ENCODE data around the gene HMGCS1. TPM values are rescaled to one million over a fixed set of nuclear protein-coding genes. Genes with fewer than 3 reads are reported as not detected.

The HMGCS1 gene
- total and polyA plus RNA-seq, 2 of the 8 experiments (the other 6 are each of a cell fraction or from before 2014, with no cell fraction given), result 63.6 to 236 TPM

DNA sequence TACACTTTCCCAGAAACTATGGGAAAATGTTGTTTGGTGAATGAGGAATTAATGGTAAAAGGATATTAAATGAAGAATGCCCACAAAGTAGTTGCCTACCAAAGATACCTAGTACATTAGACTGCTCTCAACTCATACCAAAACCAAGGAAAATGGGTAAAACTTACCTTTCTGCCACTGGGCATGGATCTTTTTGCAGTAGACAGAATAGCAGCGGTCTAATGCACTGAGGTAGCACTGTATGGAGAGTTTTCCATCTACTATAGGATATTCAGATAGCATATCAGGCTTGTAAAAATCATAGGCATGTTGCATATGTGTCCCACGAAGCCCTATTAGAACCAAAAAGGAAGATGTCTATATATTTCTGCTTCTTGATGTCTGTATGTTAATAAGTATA is 16.4 kb downstream of the HMGCS1 start (continued):
- TF ChIP-seq, protein P1, sequence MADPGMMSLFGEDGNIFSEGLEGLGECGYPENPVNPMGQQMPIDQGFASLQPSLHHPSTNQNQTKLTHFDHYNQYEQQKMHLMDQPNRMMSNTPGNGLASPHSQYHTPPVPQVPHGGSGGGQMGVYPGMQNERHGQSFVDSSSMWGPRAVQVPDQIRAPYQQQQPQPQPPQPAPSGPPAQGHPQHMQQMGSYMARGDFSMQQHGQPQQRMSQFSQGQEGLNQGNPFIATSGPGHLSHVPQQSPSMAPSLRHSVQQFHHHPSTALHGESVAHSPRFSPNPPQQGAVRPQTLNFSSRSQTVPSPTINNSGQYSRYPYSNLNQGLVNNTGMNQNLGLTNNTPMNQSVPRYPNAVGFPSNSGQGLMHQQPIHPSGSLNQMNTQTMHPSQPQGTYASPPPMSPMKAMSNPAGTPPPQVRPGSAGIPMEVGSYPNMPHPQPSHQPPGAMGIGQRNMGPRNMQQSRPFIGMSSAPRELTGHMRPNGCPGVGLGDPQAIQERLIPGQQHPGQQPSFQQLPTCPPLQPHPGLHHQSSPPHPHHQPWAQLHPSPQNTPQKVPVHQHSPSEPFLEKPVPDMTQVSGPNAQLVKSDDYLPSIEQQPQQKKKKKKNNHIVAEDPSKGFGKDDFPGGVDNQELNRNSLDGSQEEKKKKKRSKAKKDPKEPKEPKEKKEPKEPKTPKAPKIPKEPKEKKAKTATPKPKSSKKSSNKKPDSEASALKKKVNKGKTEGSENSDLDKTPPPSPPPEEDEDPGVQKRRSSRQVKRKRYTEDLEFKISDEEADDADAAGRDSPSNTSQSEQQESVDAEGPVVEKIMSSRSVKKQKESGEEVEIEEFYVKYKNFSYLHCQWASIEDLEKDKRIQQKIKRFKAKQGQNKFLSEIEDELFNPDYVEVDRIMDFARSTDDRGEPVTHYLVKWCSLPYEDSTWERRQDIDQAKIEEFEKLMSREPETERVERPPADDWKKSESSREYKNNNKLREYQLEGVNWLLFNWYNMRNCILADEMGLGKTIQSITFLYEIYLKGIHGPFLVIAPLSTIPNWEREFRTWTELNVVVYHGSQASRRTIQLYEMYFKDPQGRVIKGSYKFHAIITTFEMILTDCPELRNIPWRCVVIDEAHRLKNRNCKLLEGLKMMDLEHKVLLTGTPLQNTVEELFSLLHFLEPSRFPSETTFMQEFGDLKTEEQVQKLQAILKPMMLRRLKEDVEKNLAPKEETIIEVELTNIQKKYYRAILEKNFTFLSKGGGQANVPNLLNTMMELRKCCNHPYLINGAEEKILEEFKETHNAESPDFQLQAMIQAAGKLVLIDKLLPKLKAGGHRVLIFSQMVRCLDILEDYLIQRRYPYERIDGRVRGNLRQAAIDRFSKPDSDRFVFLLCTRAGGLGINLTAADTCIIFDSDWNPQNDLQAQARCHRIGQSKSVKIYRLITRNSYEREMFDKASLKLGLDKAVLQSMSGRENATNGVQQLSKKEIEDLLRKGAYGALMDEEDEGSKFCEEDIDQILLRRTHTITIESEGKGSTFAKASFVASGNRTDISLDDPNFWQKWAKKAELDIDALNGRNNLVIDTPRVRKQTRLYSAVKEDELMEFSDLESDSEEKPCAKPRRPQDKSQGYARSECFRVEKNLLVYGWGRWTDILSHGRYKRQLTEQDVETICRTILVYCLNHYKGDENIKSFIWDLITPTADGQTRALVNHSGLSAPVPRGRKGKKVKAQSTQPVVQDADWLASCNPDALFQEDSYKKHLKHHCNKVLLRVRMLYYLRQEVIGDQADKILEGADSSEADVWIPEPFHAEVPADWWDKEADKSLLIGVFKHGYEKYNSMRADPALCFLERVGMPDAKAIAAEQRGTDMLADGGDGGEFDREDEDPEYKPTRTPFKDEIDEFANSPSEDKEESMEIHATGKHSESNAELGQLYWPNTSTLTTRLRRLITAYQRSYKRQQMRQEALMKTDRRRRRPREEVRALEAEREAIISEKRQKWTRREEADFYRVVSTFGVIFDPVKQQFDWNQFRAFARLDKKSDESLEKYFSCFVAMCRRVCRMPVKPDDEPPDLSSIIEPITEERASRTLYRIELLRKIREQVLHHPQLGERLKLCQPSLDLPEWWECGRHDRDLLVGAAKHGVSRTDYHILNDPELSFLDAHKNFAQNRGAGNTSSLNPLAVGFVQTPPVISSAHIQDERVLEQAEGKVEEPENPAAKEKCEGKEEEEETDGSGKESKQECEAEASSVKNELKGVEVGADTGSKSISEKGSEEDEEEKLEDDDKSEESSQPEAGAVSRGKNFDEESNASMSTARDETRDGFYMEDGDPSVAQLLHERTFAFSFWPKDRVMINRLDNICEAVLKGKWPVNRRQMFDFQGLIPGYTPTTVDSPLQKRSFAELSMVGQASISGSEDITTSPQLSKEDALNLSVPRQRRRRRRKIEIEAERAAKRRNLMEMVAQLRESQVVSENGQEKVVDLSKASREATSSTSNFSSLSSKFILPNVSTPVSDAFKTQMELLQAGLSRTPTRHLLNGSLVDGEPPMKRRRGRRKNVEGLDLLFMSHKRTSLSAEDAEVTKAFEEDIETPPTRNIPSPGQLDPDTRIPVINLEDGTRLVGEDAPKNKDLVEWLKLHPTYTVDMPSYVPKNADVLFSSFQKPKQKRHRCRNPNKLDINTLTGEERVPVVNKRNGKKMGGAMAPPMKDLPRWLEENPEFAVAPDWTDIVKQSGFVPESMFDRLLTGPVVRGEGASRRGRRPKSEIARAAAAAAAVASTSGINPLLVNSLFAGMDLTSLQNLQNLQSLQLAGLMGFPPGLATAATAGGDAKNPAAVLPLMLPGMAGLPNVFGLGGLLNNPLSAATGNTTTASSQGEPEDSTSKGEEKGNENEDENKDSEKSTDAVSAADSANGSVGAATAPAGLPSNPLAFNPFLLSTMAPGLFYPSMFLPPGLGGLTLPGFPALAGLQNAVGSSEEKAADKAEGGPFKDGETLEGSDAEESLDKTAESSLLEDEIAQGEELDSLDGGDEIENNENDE (IDR thresholded peaks at IDR 0.05; ENCODE audit: insufficient replicate concordance, low read length), result no peak
- TF ChIP-seq POLR2AphosphoS5 (IDR thresholded peaks at IDR 0.05; ENCODE audit: low read depth, low read length) (no peak), CTBP2 (IDR thresholded peaks at IDR 0.05; ENCODE audit: borderline replicate concordance, insufficient read depth, insufficient read length, low read length) (no peak), RBBP5 (IDR thresholded peaks at IDR 0.05; ENCODE audit: borderline replicate concordance, low read depth, low read length) (no peak), GTF2F1 (IDR thresholded peaks at IDR 0.05; ENCODE audit: borderline replicate concordance, low read depth, low read length) (no peak), KDM1A (IDR thresholded peaks at IDR 0.05; ENCODE audit: borderline replicate concordance, low read length) (no peak), SP1 (IDR thresholded peaks at IDR 0.05; ENCODE audit: low read depth, low read length) (no peak), BRCA1 (IDR thresholded peaks at IDR 0.05; ENCODE audit: low read depth, low read length) (no peak)

Data from H1 (cell line).